Activated T-cell treated with anti-CD3 and anti-CD28 coated beads, Interleukin-2, amount 50 U/mL, for 1 hour (primary cell): Measurements from ENCODE around the gene PGP.
A peak's percentile ranks its signal among the peaks of the same experiment; 100 is the strongest.

Source experiments
- DNase-seq: peaks from one replicate; pipeline ENCODE4 v3.0.0-alpha.2; 2020

PGP gene

GRCh38 chr16:2197765-2198164, 16.9 kb downstream of the PGP start:
- no peak for DNase-seq

GRCh38 chr16:2196981-2197511, 17.6 kb downstream of the PGP start:
- DNase-seq, result no peak

GRCh38 chr16:2196162-2196980, 18.3 kb downstream of the PGP start, which contains the start of gene CASKIN1:
Gene CASKIN1 (minus strand): TSS chr16:2196605. CDS start chr16:2196432, 173 bp downstream.
- peak; percentile 32 for DNase-seq

- DNase-seq, result no peak
Measured at GRCh38 chr16:2195322-2196161, 19.1 kb downstream of the PGP start.

- DNase-seq, result peak; percentile 55
Measured at GRCh38 chr16:2194852-2195321, 19.8 kb downstream of the PGP start.

GRCh38 chr16:2194166-2194834, 20.3 kb downstream of the PGP start:
- no peak for DNase-seq

GRCh38 chr16:2191446-2191706, 23.3 kb downstream of the PGP start:
- DNase-seq, result no peak

- no peak for DNase-seq
Measured at GRCh38 chr16:2190659-2191445, 23.8 kb downstream of the PGP start.

GRCh38 chr16:2190002-2190658, 24.5 kb downstream of the PGP start:
- DNase-seq, result no peak

- DNase-seq, result no peak
Measured at GRCh38 chr16:2189252-2189893, 25.3 kb downstream of the PGP start.

GRCh38 chr16:2188395-2188794, 26.2 kb downstream of the PGP start:
- no peak for DNase-seq

- no peak for DNase-seq
Measured at GRCh38 chr16:2187212-2187611, 27.4 kb downstream of the PGP start.

GRCh38 chr16:2186505-2186904, 28.1 kb downstream of the PGP start:
- no peak for DNase-seq

- no peak for DNase-seq
Measured at GRCh38 chr16:2186064-2186463, 28.6 kb downstream of the PGP start.

GRCh38 chr16:2184962-2185361, 29.7 kb downstream of the PGP start:
- no peak for DNase-seq

GRCh38 chr16:2184346-2184745, 30.3 kb downstream of the PGP start:
- no peak for DNase-seq

GRCh38 chr16:2183671-2184070, 31.0 kb downstream of the PGP start:
- no peak for DNase-seq

GRCh38 chr16:2181952-2182351, 32.7 kb downstream of the PGP start:
- no peak for DNase-seq

GRCh38 chr16:2180962-2181923, 33.4 kb downstream of the PGP start:
- no peak for DNase-seq

- no peak for DNase-seq
Measured at GRCh38 chr16:2180461-2180860, 34.2 kb downstream of the PGP start.
